GM21529 (cell line): Measurements from ENCODE around the gene CERS1.

Experiments
- ATAC-seq: cut with Tn5 transposase; IDR thresholded peaks from one replicate; pipeline ENCODE4 v1.9.1; 2021; ENCODE audit not compliant: unreplicated experiment

The CERS1 gene

DNA sequence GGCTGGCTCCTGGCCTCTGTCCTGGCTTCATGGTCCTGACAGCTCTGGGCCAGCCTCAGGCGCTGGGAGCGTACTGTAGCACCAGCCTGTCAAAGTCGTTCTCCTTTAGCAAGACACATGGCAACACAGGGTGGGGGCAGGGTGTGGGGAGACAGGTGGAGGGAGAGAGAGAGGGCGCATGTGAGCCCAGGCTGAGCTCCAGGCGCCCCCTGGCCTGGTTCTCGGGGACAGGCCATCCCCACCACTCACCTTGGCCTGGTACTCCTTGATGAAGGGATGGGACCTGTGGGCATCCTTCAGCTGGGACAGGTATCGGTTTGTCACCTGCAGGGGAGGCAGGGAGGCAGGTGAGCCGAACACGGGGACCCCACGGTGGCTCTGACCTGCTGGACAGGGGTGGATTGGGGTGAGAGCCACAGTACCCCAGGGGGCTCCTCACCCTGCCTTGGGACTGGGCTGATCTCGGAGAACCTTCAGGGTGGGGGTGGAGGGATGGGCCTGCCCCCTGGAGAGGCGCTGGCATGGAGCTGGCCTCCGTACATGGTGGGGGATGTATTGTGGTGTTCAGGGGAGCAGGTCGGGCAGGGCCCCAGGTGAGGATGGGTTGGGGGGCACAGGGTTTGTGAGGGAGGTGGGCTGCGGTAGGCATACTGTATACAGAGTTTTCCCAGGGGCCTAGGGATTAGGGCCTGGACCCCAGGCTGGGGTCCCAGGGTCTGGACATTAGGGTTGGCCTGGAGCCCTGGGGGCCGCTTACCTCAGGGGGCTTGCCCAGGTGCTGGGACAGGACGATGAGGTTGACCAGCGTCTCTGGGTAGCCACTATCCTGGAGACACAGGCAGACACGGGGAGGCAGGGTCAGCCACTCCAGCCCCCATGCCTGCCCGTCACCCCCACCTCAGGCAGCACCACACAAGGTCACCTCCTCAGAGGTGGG is 3.9 kb upstream of the CERS1 start:
- no peak for ATAC-seq

DNA sequence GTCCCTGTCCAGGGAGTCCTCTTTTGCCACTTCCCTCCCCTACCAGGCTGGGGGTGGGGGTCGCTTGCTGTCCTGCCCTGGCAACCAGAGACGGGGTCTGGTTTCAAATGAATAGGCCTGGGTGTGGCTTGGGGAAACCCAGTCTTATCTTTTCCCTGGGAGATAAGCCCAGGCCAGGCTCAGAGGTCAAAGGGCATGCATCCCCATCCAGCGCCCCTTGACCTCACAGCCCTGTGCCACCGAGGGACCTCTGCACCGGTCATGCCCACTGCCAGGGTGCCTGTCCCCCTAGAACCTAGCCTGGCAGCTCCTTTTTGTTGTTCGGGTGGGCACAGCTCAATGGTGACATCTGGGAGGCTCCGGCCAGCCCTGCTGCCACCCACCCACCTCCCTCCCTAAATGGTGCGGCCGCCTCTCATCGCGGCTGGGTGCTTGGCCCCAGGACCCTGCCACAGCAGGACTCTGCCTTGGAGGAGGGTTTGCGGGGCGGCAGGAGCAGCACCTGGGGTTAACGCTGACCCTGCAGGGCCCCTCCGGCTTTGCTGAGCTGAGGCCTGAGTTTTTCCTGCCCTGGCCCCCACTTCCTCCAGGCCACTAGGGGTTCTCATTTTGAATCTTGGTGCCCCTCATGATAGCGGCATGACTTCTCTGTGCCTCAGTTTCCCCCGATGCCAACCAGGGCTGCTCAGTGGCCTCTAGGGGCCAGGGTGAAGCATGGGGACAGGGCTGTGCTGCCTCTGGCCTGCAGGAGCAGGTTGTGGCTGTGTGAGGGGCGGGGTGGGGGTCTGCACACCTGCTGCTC is 2.9 kb upstream of the CERS1 start:
- ATAC-seq: no peak

DNA sequence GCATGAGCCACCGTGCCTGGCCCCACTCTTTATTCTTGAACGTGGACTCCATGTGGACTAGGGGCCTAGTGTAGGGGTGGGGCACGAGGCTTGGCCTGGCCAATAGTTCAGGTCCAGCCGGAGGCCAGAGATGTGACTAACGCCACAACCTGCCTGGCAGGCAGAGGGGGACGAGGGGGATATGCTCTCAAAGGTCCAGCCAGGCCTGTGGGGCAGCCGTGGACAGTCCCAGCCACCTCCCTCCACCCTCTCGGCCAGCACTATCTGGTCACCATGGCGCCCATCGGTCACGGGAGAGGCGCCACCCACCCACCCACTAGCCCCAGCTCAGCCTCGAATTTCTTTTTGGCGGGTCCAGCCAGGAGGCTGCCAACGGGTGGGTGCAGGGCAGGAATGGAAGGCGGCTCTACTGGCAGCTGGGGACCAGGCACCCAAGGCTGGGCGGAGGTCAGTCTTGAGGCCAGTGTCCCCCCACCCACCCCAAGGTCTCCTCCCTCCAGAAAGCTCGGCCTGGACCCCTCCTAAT is 2.2 kb upstream of the CERS1 start:
- no peak for ATAC-seq

DNA sequence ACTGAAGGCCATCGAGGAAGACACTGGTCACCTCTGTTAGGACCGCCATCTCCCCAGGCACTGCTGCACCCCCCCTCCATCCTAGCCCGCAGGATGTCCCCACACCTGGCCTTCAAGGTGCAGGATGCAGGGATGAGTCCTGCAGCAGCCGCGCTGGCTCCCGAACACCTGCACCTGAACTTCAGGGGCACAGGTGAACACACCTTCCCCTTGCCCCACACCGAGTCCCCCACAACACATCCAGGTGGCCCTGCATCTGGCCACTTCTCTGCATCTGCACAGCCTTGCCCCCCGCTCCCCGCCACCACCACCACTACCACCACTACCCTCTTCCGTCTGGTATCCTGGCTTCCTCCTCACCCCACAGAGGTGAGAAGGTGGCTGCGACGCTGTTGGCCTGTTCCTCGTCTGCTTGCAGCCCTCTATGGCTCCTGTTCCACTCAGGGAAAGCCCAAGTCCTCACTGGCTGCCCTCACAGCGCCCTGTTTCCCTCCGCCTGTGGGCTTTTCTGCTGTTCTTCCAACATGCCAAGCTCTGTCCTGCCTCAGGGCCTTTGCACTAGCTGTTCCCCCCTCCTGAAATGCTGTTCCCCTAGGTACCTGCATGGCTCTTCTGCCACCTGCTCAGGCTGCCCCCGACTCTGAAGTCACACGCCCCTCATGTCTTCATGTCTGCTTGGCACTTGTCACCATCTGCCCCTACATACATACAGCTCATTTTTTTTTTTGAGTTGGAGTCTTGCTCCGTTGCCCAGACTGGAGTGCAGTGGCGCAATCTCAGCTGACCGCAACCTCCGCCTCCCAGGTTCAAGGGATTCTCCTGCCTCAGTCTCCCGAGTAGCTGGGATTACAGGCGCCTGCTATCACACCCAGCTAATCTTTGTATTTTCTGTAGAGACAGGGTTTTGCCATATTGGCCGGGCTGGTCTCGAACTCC is 1.4 kb upstream of the CERS1 start:
- ATAC-seq: no peak

DNA sequence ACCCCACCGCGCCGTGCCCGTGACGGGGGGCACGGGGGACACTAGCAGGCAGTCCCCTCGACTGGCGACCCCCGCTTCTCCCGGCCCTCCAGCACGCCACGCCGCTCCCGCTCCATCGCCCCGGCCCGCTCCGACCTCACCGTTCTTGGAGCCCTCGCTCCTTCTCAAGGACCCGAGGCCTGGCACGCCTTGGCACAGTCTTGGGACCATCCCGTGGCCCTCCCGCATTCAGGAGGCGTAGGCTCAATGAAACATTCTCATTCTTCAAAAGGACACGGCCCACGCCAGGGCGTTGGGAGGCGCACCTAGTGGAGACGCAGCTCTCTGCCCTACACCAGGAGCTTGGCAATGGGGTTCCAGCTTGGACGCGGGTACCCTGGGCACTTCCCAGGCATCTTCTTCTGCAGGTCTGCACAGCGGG is 473 bp upstream of the CERS1 start:
- ATAC-seq: no peak

DNA sequence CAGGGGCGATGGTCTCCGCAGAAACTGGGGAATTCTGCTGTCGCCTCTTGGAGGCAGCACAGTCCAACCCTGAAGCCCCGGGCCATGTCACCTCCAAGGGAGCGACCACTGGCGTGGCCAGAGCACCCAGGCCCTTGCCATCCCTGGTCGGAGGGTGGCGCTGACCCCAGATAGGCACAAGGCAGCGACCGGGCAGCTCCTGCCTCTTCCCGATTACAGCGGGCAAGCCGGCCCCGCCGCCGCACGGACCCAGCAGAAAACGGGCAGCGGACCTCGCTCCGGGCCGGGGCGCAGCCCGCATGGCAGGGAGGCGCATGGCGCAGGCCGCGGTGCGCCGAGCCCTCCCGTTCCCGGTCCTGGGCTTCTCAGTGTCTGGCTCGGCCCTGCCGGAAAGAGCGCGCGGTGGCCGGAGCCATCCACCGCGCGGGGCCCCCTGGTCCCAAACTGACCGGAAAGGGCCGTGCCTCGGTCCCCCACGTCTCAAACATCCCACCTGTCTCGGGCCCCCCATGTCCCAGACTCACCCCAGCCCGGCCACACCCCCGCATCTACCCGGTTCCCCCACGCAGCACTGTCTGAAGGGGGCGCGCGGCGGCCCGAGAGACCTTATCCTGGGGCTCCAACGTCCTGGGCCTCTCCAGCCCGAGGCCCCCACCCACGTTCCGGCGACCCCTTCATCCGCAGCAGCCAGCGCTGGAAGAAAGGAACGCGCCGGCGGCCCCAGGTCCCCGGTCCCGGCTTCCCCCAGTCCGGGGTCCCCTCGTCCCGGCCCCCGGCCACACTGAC is 727 bp downstream of the CERS1 start:
- no peak for ATAC-seq

DNA sequence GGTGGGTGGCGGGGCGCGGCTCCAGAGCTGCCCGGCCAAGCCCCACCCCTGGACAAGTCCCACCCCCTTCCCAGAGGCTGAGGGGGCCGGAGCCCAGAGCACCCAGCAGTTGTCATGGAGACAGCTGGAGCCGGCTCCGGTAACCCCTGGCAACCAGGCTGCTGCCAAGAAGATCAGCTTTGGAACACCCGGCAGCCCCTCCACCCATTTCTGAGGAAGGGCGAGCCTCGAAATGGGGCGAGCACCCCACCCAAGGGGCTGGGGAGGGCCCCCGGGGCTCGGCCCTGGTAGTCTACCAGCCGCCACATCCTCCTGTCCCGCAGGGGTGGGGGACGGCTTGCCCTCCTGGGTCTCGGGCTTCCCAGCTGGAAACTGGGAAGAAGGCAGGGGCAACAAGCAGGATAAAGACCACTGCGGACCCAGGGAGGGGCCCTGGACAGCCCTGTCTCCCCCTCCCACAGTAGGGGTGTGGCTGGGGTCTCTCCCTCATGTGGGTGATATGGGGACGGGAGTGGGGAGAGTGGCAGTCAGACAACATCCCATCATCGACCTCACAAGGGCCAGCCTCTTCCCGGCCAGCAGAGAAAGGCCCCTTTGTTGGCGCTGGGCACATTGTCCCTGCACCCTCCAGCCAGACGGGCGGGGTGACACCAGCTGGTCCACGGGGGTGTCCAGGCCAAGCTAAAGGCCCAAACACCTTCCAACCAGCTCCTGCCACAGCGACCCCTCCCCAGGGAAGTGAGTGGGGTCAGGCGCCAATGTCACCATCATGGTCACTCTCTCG is 1.5 kb downstream of the CERS1 start:
- no peak for ATAC-seq

DNA sequence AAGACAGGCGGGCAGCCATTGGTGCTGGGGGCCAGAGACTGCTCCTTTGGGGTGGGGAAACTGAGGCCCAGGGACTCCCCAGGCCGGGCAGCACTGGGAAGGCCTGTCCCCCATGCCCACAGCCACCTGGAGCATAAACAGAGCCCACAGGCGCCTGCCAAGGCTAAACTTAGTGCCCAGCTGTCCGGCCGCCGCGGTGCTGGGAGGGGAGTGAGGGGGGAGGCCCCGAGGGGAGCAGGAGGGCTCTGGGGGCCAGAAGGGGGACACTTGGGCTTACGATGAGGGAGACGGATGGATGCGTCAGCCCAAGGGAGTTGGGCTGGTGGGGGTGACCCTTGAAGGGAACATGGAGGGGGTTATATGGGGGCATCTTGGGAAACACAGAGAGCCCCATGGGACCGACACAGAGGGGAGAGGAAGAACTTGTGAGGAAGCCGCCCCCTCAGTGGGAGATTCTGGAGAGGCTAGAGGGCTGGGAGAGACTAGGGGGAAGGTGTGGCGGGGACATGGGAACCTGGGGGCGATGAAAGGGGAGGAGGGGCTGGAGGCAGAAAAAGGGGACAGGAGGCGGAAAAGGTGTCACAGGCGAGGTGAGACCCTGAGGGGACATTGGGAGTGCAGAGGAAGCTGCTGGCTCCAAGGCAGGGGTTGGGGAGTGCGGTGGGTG is 2.2 kb downstream of the CERS1 start:
- no peak for ATAC-seq

DNA sequence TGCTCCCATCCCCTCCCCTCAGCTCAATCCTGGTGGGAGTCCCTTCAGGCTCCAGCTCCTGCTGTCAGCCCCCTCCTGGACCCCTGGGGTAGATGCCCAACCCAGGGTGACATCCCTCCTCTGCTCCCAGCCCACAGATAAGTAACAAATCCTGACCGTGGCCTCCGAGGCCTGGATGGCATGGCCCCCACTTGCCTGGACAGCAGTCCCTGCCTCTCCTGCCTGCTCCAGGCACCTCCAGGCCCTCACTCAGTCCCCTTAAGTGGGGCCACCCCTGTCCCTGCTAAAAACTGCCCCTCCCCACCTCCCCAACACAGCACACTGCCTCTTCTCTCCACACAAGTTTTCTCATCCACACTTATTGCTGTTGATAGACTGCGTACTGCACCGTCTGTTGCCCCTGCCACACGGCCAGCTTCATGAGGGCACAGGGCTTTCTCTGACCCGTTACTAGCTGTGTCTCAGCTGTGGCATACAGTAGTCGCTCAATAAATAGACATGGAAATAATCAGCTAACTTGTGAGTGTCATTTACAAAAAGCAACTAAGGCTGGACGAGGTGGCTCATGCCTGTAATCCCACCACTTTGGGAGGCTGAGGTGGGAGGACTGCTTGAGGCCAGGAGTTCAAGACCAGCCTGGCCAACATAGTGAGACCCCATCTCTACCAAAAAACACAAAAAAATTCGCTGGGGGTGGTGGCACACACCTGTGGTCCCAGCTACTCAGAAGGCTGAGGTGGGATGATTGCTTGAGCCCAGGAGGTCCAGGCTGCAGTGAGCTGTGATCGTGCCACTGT is 5.8 kb downstream of the CERS1 start:
- ATAC-seq: no peak

DNA sequence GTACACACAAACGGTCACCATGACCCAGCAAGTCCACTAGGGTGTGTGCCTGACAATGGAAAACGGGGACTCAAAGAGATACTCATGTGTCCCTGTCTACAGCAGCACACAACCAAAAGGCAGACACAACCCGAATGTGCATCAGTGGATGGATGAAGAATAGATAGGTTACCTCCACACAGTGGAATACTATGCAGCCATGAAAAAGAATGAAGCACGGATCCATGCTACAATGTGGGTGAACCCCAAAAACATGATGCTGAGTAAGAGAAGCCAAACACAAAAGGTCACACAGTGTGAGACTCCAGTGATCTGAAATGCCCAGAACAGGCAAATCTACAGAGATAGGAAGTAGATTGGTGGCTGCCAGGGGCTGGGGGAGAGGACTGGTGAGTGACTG is 9.0 kb downstream of the CERS1 start:
- ATAC-seq: no peak

DNA sequence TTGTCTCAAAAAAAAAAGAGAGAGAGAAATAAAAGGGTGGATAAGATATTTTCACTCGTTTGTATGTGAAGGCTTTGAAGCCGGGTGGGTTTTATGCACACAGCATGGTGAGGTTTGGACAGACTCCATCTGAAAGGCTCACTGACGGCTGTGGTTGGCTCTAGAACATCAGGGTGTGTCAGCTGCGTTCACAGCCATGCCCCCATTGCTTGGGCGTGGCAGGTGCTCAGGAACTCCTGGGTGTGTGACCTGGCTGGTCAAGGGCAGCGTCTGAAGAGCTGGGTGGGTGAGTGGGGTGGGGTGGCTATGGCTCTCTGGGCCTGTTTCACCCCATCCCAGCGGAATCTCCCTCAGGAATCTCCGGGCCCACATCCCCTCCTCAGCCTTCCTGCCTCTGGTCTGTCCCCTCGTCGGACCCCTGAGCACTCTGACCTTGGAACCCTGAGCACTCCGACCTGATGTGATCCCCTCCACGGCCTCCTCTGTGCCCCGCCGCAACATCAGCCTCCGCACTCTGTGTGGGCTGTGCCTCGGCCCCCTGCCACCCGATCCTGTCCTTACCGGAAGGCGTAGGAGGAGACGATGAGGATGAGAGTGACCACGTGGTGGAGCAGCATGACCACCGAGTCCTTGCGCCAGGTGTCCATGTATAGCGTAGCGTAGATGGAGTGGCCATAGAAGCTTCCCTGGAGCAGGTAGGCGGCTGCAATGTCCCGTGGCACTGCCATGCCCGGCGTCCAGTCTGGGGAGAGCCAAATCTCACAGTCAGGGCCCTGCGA is 12.2 kb downstream of the CERS1 start:
- no peak for ATAC-seq

DNA sequence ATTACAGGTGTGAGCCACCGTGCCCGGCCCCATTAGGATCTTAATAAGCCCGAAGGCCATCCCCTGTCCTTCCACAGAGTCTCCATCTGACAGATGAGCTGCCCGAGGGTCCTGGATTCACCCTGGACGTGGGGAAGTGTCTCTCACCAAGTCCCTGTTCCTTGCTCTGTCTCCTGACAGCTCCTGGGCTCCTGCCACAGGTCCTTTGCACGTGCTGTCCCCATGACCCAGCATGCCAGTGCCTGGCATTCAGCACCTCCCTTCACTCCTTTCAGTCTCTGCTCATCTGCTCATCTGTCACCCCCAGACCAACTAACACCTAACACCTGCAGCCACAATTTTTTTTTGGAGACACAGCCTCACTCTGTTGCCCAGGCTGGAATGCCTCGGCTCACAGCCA is 14.5 kb downstream of the CERS1 start:
- ATAC-seq: no peak

DNA sequence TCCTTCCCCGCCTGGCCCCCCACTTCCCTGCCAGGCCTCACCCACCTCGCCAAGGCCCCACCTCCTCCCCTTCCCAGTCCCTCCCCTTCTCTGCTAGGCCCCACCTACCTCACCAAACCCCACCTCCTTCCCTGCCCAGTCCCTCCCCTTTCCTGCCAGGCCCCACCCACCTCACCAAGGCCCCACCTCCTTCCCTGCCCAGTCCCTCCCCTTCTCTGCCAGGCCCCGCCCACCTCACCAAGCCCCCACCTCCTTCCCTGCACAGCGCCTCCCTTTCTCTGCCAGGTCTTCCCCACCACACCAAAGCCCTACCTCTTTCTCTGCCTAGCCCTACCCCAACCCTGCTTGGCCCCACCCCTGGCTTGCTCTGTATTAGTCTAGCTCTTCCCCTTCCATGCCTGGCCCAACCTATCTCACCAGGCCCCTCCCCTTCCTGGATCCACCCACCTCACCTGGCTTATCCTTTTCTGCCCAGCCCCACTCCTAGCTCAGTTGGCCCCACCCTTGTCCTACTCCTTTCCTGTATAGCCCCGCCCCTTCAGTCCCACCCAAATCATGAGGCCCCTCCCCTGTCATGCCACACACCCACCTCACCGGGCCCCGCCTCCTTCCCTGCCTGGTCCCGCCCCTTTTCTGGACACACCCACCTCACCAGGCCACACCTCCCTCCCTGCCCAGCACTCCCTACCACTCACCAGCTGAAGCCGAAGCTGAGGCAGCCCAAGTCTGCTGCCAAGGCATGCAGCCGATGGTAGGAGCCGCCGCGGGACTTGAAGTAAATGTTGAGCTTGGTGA is 16.2 kb downstream of the CERS1 start:
- ATAC-seq: no peak

DNA sequence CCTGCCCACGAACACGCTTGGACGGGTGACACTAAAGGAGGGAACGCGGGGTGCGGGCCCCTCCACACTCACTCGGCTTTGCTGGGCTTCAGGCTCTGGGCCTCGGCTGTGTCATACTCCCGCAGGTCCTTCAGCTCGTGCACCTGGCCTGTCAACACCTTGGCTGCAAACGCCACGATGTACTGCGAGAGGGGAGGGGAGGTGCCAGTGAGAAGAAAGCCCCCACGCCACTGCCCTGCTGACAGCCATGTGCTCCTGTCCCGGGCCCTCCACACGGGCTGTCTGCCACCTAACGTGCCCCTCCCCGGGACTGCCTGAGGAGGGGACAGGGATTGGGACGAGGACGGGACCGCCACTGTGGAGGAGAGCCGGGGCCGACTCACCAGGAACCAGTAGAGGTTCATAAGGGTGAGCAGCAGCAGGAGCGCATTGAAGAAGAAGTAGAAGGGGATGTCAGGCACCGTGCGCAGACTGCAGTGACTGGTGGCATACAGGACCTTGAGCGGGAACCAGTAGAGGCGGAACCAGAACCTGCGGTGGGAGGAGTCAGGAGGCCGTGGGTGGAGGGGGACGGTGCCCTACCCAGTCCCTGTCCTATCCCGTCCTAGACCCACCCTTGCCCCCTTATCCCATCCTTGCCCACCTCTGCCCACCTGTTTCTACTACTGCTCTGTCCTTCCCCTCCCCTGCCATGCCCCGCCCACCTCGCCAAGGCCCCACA is 16.9 kb downstream of the CERS1 start:
- ATAC-seq: no peak

DNA sequence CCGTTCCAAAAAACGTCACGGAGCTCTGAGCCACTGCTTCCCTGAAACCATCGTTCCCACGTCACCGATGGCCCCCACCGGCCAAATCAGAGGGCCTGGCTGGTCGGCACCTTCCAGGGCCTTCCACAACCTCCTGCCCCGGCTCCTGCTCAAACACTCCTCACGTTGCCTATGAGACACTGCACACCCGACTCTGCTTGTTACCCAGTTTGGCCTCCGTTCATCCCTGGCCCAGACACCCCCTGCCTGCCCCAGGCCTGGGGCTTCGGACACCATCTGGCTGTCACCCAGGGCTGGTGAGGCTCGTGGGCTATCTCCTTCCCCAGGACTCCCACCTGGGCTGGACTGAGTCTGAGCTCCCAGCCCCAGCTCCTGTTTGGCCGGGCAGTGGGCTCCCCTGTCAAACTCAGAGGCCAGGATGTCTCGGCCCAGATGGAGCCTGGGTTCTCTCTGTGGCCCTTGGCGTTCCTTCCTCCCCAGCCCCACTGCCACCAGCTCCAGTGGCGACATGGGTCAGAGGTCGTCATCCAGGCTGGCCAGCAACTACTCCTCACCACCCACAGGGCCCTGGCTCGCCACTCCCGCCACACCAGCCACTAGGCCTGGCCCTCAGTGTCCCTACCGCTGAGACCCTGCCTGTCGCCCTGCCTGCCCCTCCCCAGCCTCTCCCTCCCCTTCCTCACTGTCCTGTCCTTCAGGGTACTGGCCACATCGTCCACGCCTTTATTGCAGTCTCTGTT is 17.7 kb downstream of the CERS1 start:
- no peak for ATAC-seq
